ENCODE results near the gene ZNF470. TPM values are rescaled to one million over a fixed set of nuclear protein-coding genes. Genes with fewer than 3 reads are reported as not detected.

The ZNF470 gene
- total RNA-seq, 1 donor from 2014 or later = 6.7 TPM

GRCh38 chr19:56566904-56567273, 379 bp upstream of the ZNF470 start:
- Histone ChIP-seq H3F3A (ENCODE audit: low read depth) (peaks cover 9% of the 10 kb centered on the region), H3K4me3 (peak overlapping the region; percentile 76), H4K20me1 (ENCODE audit: low read depth) (no peaks in the 10 kb centered on the region), H3K4me1 (no peaks in the 10 kb centered on the region), H2AFZ (replicated peaks) (peak overlapping the region; percentile 95), H3K79me2 (ENCODE audit: low read depth) (peaks cover 10% of the 10 kb centered on the region), H3K9ac (peak overlapping the region; percentile 29), H3K36me3 (peaks cover 34% of the 10 kb centered on the region), H3K27ac (no peak overlapping the region), H3K9me3 (ENCODE audit: low read depth) (peaks cover 52% of the 10 kb centered on the region), H3K4me2 (peak overlapping the region; percentile 83), H3K27me3 (no peaks in the 10 kb centered on the region)
- Mint-ChIP-seq H3K27me3 (ENCODE audit: insufficient read depth, low read depth) (peaks cover 5% of the 10 kb centered on the region), H3K9me3 (peaks cover 78% of the 10 kb centered on the region), H3K4me1 (peaks cover 6% of the 10 kb centered on the region), H3K36me3 (peaks cover 34% of the 10 kb centered on the region), H3K4me3 (peak overlapping the region; percentile 97), H3K27ac (no peak overlapping the region)
- no peak for DNase-seq (ENCODE audit: low spot score)
- no peak for TF ChIP-seq EZH2phosphoT487 (IDR thresholded peaks at IDR 0.05)
- no peak for TF ChIP-seq CTCF (IDR thresholded peaks at IDR 0.05)
- no peak for TF ChIP-seq EZH2 (IDR thresholded peaks at IDR 0.05)

GRCh38 chr19:56572589-56572988, 5.3 kb downstream of the ZNF470 start:
- peaks cover 3% of the 10 kb centered on the region for H3K27me3 Mint-ChIP-seq (ENCODE audit: insufficient read depth, low read depth)
- no peaks in the 10 kb centered on the region for H3K27me3 ChIP-seq
- H3K27ac Mint-ChIP-seq = no peak overlapping the region
- H3K9me3 ChIP-seq (ENCODE audit: low read depth) = peaks cover 78% of the 10 kb centered on the region
- H3K36me3 Mint-ChIP-seq = peaks cover 78% of the 10 kb centered on the region
- peaks cover 84% of the 10 kb centered on the region for H3K9me3 Mint-ChIP-seq
- H3K4me1 Mint-ChIP-seq = peaks cover 4% of the 10 kb centered on the region
- no peak for DNase-seq (ENCODE audit: low spot score)
- H3K36me3 ChIP-seq = peaks cover 86% of the 10 kb centered on the region
- peaks cover 10% of the 10 kb centered on the region for H3K79me2 ChIP-seq (ENCODE audit: low read depth)
- no peak overlapping the region for H3K4me3 Mint-ChIP-seq
- TF ChIP-seq EZH2phosphoT487 (IDR thresholded peaks at IDR 0.05) = no peak
- TF ChIP-seq EZH2 (IDR thresholded peaks at IDR 0.05) = no peak
- no peak for TF ChIP-seq CTCF (IDR thresholded peaks at IDR 0.05)
- no peak overlapping the region for H3K4me2 ChIP-seq
- no peak overlapping the region for H3K9ac ChIP-seq
- no peak overlapping the region for H3K4me3 ChIP-seq
- H3K27ac ChIP-seq = no peak overlapping the region
- H3K4me1 ChIP-seq = no peaks in the 10 kb centered on the region
- H4K20me1 ChIP-seq (ENCODE audit: low read depth) = no peaks in the 10 kb centered on the region
- H3F3A ChIP-seq (ENCODE audit: low read depth) = peaks cover 4% of the 10 kb centered on the region
- H2AFZ ChIP-seq (replicated peaks) = no peak overlapping the region

GRCh38 chr19:56573914-56574313, 6.6 kb downstream of the ZNF470 start:
- H3K36me3 ChIP-seq = peaks cover 84% of the 10 kb centered on the region
- peaks cover 86% of the 10 kb centered on the region for H3K9me3 Mint-ChIP-seq
- H3K27ac Mint-ChIP-seq = no peak overlapping the region
- peaks cover 83% of the 10 kb centered on the region for H3K9me3 ChIP-seq (ENCODE audit: low read depth)
- peaks cover 83% of the 10 kb centered on the region for H3K36me3 Mint-ChIP-seq
- no peak overlapping the region for H3K4me2 ChIP-seq
- H3K4me1 ChIP-seq = no peaks in the 10 kb centered on the region
- no peak overlapping the region for H3K4me3 Mint-ChIP-seq
- no peaks in the 10 kb centered on the region for H3K27me3 ChIP-seq
- H3K27me3 Mint-ChIP-seq (ENCODE audit: insufficient read depth, low read depth) = no peaks in the 10 kb centered on the region
- H3K4me1 Mint-ChIP-seq = no peaks in the 10 kb centered on the region
- no peak overlapping the region for H3K9ac ChIP-seq
- H3K4me3 ChIP-seq = no peak overlapping the region
- H2AFZ ChIP-seq (replicated peaks) = no peak overlapping the region
- H3K27ac ChIP-seq = no peak overlapping the region
- H3F3A ChIP-seq (ENCODE audit: low read depth) = peaks cover 9% of the 10 kb centered on the region
- no peak for TF ChIP-seq CTCF (IDR thresholded peaks at IDR 0.05)
- no peak for TF ChIP-seq EZH2 (IDR thresholded peaks at IDR 0.05)
- TF ChIP-seq EZH2phosphoT487 (IDR thresholded peaks at IDR 0.05) = no peak
- no peaks in the 10 kb centered on the region for H3K79me2 ChIP-seq (ENCODE audit: low read depth)
- H4K20me1 ChIP-seq (ENCODE audit: low read depth) = no peaks in the 10 kb centered on the region
- DNase-seq (ENCODE audit: low spot score) = no peak

Data from neural progenitor cell (in vitro differentiated cells).